GM19099 (cell line): ENCODE measurements around the gene TRMO.

Source experiments
- POLR2A ChIP-seq: IDR thresholded peaks from 3 replicates; pipeline ENCODE4 v1.6.1; 2011; ENCODE audit warnings: low read depth; ENCODE audit not compliant: insufficient read length; ENCODE audit errors: extremely low read depth

TRMO gene

DNA sequence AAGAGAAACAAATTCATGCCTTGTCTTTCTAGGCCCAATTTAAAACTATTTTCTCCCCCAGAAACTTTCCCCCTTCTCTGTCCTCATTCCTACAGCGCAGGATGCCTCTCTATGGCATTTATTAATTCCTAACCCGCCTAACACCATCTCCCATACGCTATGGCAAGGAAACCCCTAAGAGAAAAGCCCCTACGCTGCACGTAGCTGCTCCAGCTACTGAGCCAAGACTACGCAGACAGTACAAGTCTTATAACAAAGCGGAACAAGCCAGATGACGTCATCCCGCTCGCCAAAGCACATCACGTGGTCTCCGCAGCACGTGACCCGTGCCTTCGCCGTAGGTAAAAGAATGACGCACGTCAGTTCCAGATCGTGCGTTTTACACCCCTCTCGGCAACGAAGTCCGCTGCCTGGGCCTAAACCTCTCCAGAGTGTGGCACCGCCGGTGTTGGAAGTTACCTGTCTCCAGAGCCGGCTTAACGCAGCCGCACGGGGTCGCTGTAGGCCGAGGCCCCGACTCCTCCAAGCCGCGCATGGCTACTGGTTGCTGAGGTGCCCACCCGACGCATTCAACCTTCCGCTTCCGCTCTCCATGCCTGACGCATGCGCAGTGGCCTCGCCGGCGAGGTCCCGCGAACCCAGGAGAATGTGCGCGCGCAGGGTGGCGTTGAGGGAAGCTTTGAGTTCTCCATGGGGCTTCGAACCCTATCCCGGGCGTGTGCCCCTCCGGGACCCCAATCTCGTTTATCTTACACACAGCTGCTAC lies at the start of gene TRMO:
Gene TRMO, minus strand, starts transcription at position 542 of the 766 bp plus-strand sequence. Its CDS starts 7 bp downstream, at position 535.
- TF ChIP-seq POLR2A: peak; percentile 95

GRCh38 chr9:97970165-97970564 lies 47.9 kb upstream of the TRMO start:
- TF ChIP-seq POLR2A: no peak

DNA sequence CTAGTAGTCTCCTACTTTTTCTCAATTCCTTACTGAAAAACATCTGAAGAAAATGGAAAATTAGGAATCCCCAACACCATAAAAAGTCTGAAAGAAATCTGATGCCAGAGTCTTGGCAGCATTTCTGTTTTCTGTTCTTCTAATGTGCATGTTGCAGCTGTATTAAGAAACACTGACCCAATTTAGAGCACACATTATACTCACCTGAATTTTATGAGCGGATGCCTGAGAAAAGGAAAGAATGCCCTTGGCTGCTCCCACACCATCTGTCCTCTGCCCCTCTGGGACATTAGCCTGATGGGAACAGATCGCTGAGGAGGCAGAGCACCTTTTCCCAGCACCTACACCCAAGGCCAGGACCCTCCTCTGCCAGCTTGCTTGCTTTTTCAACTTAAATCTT lies 46.7 kb upstream of the TRMO start:
- TF ChIP-seq POLR2A: no peak

DNA sequence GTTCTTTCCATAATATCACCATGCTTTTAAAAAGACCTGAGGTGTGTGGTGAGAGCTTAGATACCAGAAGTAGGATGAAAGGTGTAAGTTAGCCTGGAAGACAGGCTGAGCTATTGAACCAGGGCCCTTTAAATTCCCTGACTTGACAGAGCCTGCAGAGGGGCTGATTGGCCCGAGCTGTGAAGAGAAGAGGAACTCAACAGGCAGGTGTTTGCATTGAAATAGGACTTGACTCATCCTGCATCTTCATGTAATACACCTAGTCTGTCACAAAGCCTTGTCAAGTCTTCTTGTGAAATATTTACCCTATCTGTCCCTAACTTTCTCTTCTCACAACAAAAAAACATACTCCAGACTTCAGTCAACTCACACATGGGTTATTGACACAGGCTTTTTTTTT lies 44.2 kb upstream of the TRMO start:
- no peak for TF ChIP-seq POLR2A

GRCh38 chr9:97964901-97965300 lies 42.6 kb upstream of the TRMO start:
- TF ChIP-seq POLR2A: no peak

DNA sequence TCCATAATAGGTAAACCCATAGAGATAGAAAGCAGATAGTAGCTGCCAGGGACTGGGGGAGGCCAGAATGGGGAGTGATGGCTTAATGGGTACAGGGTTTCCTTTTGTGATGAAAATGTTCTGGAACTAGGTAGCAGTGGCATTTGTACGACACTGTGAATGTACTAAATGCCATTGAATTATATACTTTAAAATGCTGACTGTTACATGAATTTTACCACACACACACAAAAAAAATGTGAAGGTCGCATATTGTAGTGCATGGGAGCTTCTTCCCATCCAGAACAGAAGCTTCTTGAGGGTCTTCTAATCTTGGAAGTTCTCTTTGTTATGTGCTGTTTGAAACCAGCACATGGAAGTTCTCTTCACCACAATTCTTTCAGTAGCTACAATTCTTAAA lies 40.9 kb upstream of the TRMO start:
- no peak for TF ChIP-seq POLR2A

DNA sequence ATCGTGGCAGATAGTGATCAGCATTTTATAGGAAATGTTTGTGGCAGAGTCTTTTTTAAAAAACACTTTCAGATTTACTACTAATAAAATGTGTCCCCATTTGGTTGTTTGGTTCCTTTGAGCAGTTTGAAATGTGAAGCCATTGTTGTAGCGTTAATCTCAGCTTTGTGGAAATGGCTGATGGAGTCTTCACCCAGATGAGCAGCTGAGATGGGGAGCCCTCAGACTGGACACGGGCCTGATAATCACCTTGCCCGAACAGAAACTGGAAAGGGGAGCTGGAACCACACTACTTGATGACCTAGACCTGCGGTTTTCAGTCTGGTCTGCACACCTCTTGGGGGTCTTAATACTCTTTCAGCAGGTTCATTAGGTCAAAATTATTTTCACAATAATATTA lies 40.3 kb upstream of the TRMO start:
- TF ChIP-seq POLR2A: no peak

DNA sequence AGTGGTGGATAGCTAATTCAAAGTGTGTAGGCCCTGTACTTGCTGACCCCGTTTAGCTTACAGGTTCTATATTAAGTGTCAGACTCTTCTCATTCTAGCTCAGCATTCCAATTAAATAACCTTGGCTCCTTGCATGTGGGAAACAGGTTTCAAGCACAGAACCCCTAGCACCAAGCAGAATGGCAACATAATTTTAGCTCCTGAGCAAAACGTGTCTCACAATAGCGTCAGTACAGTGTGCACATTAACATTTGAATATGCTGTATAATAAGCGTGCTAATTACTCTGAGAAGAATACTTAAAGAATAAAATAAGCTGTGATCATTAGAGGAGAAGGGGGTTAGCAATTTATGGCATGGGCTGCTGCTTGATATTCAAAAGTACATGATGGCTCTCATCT lies 39.8 kb upstream of the TRMO start:
- TF ChIP-seq POLR2A: no peak

GRCh38 chr9:97961361-97961760 lies 39.1 kb upstream of the TRMO start:
- TF ChIP-seq POLR2A: no peak

DNA sequence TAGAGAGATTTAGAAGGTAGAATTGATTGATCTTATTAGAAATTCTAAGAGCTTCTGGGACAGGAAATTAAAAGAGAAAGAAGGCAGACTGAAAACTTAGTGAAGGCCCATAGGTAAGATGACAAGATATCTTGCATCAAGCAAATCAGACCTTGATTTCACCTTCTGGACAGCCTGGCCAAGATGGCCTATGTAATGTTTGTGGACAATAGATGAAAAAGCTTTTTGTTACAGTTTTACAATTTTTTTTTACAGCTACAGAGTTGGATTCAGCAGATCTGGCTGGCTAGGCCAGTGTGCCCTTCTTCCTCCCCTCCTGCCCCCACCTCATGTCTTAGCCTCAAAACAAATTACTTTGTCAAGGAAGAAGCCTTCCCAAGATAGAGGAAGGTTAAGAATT lies 37.3 kb upstream of the TRMO start:
- TF ChIP-seq POLR2A: no peak

GRCh38 chr9:97958812-97959511 lies 36.7 kb upstream of the TRMO start:
- TF ChIP-seq POLR2A: no peak

GRCh38 chr9:97956331-97956730 lies 34.0 kb upstream of the TRMO start:
- TF ChIP-seq POLR2A: no peak

DNA sequence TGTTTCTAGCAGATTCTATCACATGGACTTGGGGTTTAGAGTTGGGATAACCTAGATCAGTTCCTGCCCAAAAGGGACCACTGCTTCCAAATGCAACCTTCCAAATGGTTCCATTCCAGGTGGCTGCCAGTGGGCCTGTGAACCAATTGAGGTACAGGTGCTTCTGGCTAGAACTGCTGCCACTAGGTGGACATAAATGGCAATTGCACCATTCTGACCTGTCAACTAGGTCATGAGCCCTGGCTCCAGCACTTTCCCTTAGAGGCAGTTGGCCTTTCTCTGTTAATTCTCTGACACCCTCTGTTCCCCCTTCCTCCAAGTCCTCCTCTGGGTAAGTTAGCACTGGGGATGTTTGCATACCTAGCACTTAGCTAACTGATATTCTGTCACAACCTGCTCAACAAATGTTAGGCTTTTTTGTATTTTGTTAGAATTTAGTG lies 32.3 kb upstream of the TRMO start:
- no peak for TF ChIP-seq POLR2A

DNA sequence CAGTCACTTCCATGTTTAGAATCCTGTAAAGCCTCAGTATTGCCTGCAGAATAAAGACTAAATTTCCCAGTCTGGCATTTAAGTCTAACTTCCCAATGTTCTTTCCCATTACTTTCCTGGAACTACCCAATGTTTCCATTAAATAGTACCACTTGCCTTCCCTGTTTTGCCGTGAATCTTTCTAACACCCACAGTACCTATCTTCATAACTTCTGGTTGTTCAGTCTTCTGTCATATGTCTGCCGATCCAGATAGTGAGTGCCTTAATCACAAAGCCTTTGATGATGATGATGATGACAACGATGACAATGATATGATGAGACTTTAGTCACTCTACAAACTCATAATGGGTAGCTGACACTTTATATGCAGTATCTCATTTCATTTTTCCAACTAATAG lies 22.3 kb upstream of the TRMO start:
- TF ChIP-seq POLR2A: no peak

- no peak for TF ChIP-seq POLR2A
Measured at GRCh38 chr9:97943308-97943855, 21.1 kb upstream of the TRMO start.

DNA sequence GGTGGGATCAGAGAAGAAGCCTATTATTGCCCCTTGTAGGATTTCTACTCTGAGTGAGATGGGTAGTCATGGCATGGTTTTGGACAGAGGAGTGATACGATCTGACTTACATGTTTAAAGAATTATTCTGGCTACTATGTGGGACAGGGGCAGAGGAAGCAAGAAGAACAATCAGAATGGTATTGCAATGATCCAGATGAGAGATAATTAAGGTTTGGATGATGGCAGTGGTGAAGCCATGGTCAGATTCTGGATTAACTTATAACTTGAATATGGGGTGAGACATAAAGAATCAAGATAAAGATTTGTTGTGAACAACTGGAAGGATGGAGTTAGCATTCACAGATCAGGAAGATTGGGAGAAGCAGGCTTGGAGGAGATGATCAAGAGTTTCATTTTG lies 19.0 kb upstream of the TRMO start:
- TF ChIP-seq POLR2A: no peak
